B cell (primary cell): ENCODE data around the gene PJA1.

Source experiments
- CTCF ChIP-seq: fragments of 200-600 bp; IDR thresholded peaks from one replicate; pipeline ENCODE4 v1.8.0; 2022; ENCODE audit warnings: antibody characterized with exemption, mild to moderate bottlenecking
- EZH2 ChIP-seq: IDR thresholded peaks from 2 replicates; pipeline ENCODE4 v1.6.1; 2012; ENCODE audit warnings: borderline replicate concordance, low read depth, mild to moderate bottlenecking, moderate library complexity, low read length; ENCODE audit not compliant: insufficient read depth, poor library complexity, severe bottlenecking

DNA sequence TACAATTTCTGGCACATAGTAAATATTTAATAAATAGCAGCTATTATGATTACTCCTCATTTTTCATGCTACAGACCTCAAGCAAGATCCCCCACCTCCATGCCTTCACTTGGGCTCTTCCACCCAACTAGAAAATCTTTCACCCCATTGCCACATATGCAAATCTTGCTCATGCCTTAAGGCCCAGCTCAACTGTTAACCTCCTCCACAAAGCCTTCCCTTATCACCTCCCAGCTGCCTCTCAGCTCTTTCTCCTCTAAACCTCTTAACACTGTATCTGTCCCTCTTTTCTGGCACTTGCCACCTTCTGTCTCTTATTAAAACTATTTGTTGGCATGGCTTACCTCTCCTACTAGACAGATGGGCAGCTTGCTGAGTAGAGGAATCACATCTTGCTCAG, 51.5 kb downstream of the PJA1 start:
- no peak for TF ChIP-seq CTCF
- TF ChIP-seq EZH2: no peak
